GM12878 (cell line): Measurements from ENCODE around the gene SRCIN1. TPM values are rescaled to one million over a fixed set of nuclear protein-coding genes. Genes with fewer than 3 reads are reported as not detected.

Source experiments
- ATAC-seq: fragments of 200-7000 bp; cut with Tn5 transposase; 3 replicates; pipeline ENCODE4 v1.9.1; 2020; ENCODE audit warnings: mild to moderate bottlenecking, moderate library complexity
- BruUV-seq: library from RNA; stranded (reverse); fragments of 400-500 nt; replicated peaks from 2 replicates; lab custom pipeline; 2021; lab: Mats Ljungman, UMichigan
- CTCF ChIA-PET: fragments of 300-600 bp; sonication (Branson Sonifier 250); formaldehyde crosslinking; extraction: SDS; loops from one replicate; lab custom pipeline; 2021; ENCODE audit warnings: inconsistent platforms; lab: Yijun Ruan, JAX
- POLR2A ChIA-PET: fragments of 350-600 bp; formaldehyde crosslinking; extraction: SDS; loops from one replicate; lab custom pipeline; 2021; ENCODE audit warnings: inconsistent platforms; lab: Charles Lee
- RAD21 ChIA-PET: fragments of 300-600 bp; sonication (Branson Sonifier 250); formaldehyde crosslinking; loops from one replicate; lab custom pipeline; 2023; ENCODE audit warnings: antibody characterized with exemption; ENCODE audit not compliant: unreplicated experiment; lab: Charles Lee
- SMC1A ChIA-PET: fragments of 300-600 bp; sonication (Branson Sonifier 250); formaldehyde crosslinking; loops from one replicate; lab custom pipeline; 2023; ENCODE audit not compliant: unreplicated experiment, uncharacterized antibody; lab: Charles Lee
- DNase-seq: peaks from one replicate; pipeline ENCODE4 v3.0.0-alpha.2; 2011; ENCODE audit warnings: low read depth, low spot score
- FAIRE-seq: peaks from 3 replicates; lab custom pipeline; 2011; peaks lifted over from hg19 to GRCh38; lab: Jason Lieb, UNC
- H2AFZ ChIP-seq: 2 replicates; pipeline ENCODE4 v1.6.0; 2011; ENCODE audit warnings: low read depth, low read length, control low read depth; ENCODE audit not compliant: control insufficient read depth
- H3K27ac ChIP-seq: 2 replicates; pipeline ENCODE4 v1.5.1; 2011; ENCODE audit warnings: control low read depth; ENCODE audit not compliant: control insufficient read depth, insufficient read depth
- H3K27me3 ChIP-seq, 2 experiments: replicated peaks in 1 of 2; 2 replicates each; pipeline versions ENCODE4 v1.6.0 to v1.6.1; 2011; ENCODE audit warnings: low read length in 1 of 2; ENCODE audit not compliant: control insufficient read depth in 2 of 2, insufficient read depth in 2 of 2
- H3K36me3 ChIP-seq, 2 experiments: 2 replicates each; pipeline ENCODE4 v1.5.1; 2011; ENCODE audit warnings: low read length in 1 of 2; ENCODE audit not compliant: control insufficient read depth in 2 of 2, insufficient read depth in 2 of 2
- H3K4me1 ChIP-seq: 2 replicates; pipeline ENCODE4 v1.6.1; 2011; ENCODE audit warnings: mild to moderate bottlenecking, low read length, moderate library complexity, mixed read lengths; ENCODE audit not compliant: control insufficient read depth, insufficient read depth
- H3K4me2 ChIP-seq: 2 replicates; pipeline ENCODE4 v1.6.0; 2011; ENCODE audit warnings: control low read depth; ENCODE audit not compliant: control insufficient read depth, insufficient read depth
- H3K4me3 ChIP-seq: fragments of 200-600 bp; sonication (generic); 2 replicates; pipeline ENCODE4 v1.5.1; 2016
- H3K79me2 ChIP-seq: 2 replicates; pipeline ENCODE4 v1.6.0; 2011; ENCODE audit warnings: low read length; ENCODE audit not compliant: control insufficient read depth, insufficient read depth
- H3K9ac ChIP-seq: 2 replicates; pipeline ENCODE4 v1.8.0; 2011; ENCODE audit warnings: low read length, control low read depth, mixed read lengths; ENCODE audit not compliant: control insufficient read depth, insufficient read depth
- H3K9me3 ChIP-seq: replicated peaks from 3 replicates; pipeline ENCODE4 v1.5.1; 2011; ENCODE audit warnings: mild to moderate bottlenecking, low read length; ENCODE audit not compliant: control insufficient read depth, insufficient read depth
- H4K20me1 ChIP-seq: 2 replicates; pipeline ENCODE4 v1.6.0; 2011; ENCODE audit not compliant: control insufficient read depth, insufficient read depth
- BHLHE40 ChIP-seq, 2 experiments: fragments of 450-650 bp in 1 of 2; IDR thresholded peaks; 2 replicates each; pipeline ENCODE4 v1.6.1; 2011 to 2017; ENCODE audit warnings: low read depth in 2 of 2, borderline replicate concordance in 1 of 2, improper control_type of control experiment in 1 of 2, low read length in 1 of 2, mild to moderate bottlenecking in 1 of 2
- WGBS: methylation state at CpG from one replicate; pipeline ENCODE4 v1.1.6; 2016; ENCODE audit warnings: low lambda C conversion rate; ENCODE audit not compliant: insufficient replicate concordance, insufficient coverage; ENCODE audit errors: missing lambda C conversion rate; 5-methylcytosine and 5-hydroxymethylcytosine counted together
- in situ Hi-C: fragments of 300-500 bp; cut with MboI; formaldehyde crosslinking; loops from 9 replicates; pipeline ENCODE4 v1.14.3; 2018; ENCODE audit warnings: mixed read lengths
- intact Hi-C: fragments of 100-400 bp; cut with micrococcal nuclease; formaldehyde crosslinking; loops from one replicate; pipeline ENCODE4 v1.14.2; 2022; ENCODE audit not compliant: unreplicated experiment
- polyA plus RNA-seq, 11 experiments: library from polyadenylated mRNA; depleted of rRNA in 4 of 11; unstranded in 6 of 11; stranded (reverse) in 5 of 11; fragments of >200 nt; fragmentation: Nextera tagmentation in 4 of 11; fragmentation: Illumina TruSeq in 1 of 11; extraction: Ambion mirVana in 4 of 11; extraction: Trizol in 1 of 11; gene quantifications; 1 replicate in 1 of 11; 2 replicates in 10 of 11; pipeline versions ENCODE4 v1.2.1 to v1.2.3, GENCODE V29; 2011 to 2016; ENCODE audit warnings: inconsistent platforms in 2 of 11, missing spikeins in 2 of 11, low read depth in 1 of 11
- total RNA-seq, 4 experiments: library from RNA; depleted of rRNA in 3 of 4; stranded (reverse); fragments of >200 nt in 3 of 4; fragmentation: Illumina TruSeq in 1 of 4; extraction: Trizol in 1 of 4; gene quantifications; 2 replicates each; pipeline versions ENCODE4 v1.2.1 to v1.2.3, GENCODE V29; 2013 to 2021
- TF ChIP-seq, protein P1 (sequence below): fragments of 450-650 bp; IDR thresholded peaks from 2 replicates; pipeline ENCODE4 v1.6.1; 2017; ENCODE audit warnings: mild to moderate bottlenecking, low read depth, inconsistent platforms; ENCODE audit not compliant: poor library complexity, severe bottlenecking

Gene SRCIN1
- total and polyA plus RNA-seq, 10 of the 15 experiments (the other 5 are each of a cell fraction or from before 2014, with no cell fraction given): under 0.01 to 0.74 (median 0.20) TPM; not detected in 3

DNA sequence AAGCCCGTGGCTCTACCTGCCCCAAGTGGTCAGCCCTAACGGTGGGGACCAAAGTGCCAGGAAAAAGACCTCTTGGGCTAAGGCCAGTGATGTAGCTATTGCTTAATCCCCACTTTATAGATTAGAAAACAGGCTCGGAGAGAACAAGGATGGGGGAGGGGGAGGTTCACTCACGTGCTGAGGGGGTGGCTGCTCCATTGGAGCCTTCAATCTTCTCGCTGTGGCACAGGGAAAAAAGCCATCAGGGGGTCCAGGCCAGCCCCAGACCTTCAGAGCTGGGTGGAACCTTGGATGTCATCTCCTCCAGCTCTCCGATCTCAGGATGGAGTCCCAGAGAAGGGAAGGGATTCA lies 45.9 kb downstream of the SRCIN1 start:
- H3K4me1 ChIP-seq: peaks cover 20% of the 10 kb centered on the region
- no peak for DNase-seq
- peak overlapping the region; percentile 98 for H3K4me2 ChIP-seq
- intact Hi-C loops (no loop called here), in situ Hi-C loops (loop anchor here (5.0 kb wide), 1 partner anchor 107 kb away; no protein-coding TSS in a partner anchor)
- TF ChIP-seq, protein P1, sequence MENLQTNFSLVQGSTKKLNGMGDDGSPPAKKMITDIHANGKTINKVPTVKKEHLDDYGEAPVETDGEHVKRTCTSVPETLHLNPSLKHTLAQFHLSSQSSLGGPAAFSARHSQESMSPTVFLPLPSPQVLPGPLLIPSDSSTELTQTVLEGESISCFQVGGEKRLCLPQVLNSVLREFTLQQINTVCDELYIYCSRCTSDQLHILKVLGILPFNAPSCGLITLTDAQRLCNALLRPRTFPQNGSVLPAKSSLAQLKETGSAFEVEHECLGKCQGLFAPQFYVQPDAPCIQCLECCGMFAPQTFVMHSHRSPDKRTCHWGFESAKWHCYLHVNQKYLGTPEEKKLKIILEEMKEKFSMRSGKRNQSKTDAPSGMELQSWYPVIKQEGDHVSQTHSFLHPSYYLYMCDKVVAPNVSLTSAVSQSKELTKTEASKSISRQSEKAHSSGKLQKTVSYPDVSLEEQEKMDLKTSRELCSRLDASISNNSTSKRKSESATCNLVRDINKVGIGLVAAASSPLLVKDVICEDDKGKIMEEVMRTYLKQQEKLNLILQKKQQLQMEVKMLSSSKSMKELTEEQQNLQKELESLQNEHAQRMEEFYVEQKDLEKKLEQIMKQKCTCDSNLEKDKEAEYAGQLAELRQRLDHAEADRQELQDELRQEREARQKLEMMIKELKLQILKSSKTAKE: no peak
- TF ChIP-seq BHLHE40 (IDR thresholded peaks at IDR 0.05; ENCODE audit: borderline replicate concordance in 1 of 2, low read depth in 2 of 2, low read length in 1 of 2): peak; percentile 60 to 65
- ChIA-PET CTCF (interaction anchor here (0.7 to 10.9 kb wide), 18 partner anchors 12 to 175 kb away, joined by 3 to 492 read pairs (median 14); partner anchors contain the start of gene SRCIN1), RAD21 (interaction anchor here (0.8 to 4.8 kb wide), 11 partner anchors 8 to 176 kb away, joined by 3 to 294 read pairs (median 10); no protein-coding TSS in a partner anchor), SMC1A (interaction anchor here (0.8 to 9.3 kb wide), 10 partner anchors 12 to 112 kb away, joined by 3 to 227 read pairs (median 3); no protein-coding TSS in a partner anchor), POLR2A (interaction anchor here (0.6 to 2.8 kb wide), 6 partner anchors 12 to 110 kb away, joined by 3 to 15 read pairs (median 6); no protein-coding TSS in a partner anchor)
- H2AFZ ChIP-seq: peak overlapping the region; percentile 4; the same call in 1 of the 2 replicates
- H3K9ac ChIP-seq: no peak overlapping the region
- no peaks in the 10 kb centered on the region for H3K79me2 ChIP-seq
- H4K20me1 ChIP-seq: no peaks in the 10 kb centered on the region
- H3K36me3 ChIP-seq: no peaks in the 10 kb centered on the region
- WGBS: 17% methylated on average over 6 of the region's 6 CpGs
- FAIRE-seq: no peak
- no TSS peak for BruUV-seq
- ATAC-seq: no peak
- H3K27ac ChIP-seq: no peak overlapping the region
- H3K27me3 ChIP-seq: peaks cover 26 to 27% of the 10 kb centered on the region in 2 experiments
- no peaks in the 10 kb centered on the region for H3K9me3 ChIP-seq
- H3K4me3 ChIP-seq: peak overlapping the region; percentile 14; the same call in 1 of the 2 replicates
